A204.1 (cell line): ENCODE results near the gene TSPAN32.

ENCODE experiments used
- FAIRE-seq: peaks from 2 replicates; lab custom pipeline; 2012; peaks lifted over from hg19 to GRCh38; lab: Jason Lieb, UNC

TSPAN32 gene

DNA sequence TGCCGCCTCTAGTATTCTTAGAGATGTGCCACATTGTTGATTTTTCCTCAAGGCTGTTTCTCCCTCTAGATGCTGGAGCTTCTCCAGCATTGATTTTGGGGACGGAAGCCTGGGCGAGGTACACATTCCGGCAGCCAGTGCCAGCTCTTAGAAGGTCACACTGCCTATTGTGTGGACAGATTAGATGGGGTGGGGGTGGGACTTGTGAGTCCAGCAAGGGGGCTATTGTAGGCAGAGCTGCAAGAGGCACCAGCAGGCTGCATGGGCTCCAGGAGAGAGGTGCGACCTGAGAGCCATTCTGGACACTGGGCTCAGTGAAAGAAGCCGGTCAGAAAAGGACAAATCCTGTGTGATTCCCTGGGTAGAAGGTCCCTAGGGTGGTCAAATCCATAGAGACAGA, 12.5 kb upstream of the TSPAN32 start:
- no peak for FAIRE-seq

DNA sequence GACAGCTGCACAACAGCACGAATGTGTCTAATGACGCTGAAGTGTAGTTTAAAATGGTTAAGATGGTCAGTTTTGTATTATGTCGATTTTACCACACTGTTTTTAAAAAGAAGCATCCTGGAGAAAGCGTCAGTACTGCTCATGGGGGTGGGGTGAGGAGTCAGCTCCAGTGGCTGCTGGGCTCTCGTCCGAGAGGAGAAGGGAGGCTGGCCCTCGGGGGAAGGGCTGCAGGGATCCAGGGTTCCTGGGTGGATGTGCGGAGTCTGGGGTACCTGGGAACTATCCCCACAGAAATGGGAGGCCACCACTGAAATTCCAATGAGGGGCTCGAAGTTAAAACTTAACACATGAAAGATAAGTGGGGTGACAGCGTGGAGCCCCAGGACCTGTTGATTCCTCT, 12.0 kb upstream of the TSPAN32 start:
- FAIRE-seq: no peak

DNA sequence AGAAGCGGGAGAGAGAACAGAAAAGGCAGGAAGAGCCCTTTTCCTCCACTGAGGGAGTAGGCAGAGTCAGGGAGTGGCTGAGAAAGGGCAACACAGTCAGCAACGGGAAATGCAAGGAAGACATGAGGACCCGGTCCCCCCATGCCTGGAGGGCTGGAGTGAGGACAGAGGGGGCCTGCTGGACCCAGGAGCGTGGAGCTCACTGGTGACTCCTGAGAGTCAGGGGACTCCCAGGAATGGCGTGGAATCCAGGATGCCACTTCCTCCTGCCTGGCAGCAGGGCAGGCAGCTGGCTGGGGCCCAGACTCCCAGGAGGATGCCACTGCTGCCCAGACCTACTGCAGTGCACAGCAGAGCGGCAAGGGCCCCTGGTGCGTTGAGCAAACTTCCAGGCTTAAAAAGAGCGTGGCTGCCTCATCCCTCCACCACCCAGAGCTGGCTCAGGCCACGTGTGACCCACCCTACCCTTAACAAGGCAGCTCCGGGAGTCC, 11.4 kb upstream of the TSPAN32 start:
- FAIRE-seq: no peak

DNA sequence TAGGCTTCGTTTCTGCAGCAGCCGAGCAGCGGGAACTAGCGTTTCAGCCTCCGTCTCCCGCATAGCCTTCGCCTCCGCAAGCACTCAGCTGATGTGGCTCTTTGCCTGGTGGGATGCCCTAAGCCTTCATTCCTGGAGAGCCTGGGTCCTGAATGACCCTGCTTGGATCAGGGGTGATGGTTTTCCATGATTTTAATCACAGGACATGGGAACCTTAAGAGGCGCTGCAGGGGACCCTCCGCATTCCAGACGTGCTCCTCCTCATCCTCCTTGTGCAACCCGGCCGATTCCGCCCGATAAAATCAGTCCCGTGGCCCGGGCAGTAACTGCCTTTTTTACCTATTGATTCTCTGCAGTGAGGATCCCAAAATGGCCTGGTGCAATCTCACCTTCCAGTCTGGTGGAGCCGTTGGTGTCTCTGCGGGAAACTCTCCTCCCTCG, 8.3 kb upstream of the TSPAN32 start:
- no peak for FAIRE-seq

DNA sequence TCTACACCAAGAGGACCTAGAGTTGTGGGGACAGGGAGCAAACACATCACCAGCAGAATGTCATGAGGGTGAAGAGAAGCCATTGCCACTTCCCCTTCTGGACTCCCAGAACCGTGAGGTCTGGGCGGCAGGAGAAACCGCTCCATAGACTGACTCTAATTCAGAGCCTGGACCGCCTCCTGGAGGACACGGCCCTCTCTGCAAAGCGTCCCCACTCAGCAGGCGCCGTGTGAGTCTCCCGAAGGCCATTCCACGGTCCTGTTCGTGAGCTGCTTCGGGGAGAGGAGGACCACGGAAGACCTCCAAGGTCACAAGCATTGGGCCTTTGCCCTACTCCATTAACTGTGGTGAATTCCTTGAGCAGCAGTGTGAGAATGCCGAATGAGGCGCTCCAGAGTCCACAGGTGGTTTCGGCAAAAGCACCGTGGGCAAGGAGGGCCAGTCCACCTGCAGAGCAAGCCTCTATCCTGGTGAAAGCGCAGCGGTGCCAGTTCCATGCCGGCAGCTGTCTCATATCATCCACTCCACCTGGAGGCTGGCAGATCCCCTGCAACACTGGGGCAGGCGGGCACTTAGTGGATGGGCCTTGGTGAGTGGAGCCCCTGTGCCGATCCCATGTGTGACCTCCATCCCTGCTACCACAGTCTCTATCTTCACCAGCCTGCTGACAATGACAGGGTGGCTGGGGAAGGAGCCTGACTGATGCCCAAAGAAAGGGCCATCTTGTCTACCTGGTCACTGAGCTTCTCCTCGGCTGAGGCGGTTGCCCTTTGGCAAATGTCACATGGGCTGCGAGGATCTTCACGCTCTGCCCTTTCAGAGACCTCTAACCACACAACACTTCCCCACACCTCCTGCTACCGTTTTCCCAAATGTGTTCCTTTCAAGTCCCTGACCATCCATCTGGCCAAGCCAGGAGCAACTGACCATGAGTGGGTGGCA, 7.6 kb upstream of the TSPAN32 start:
- no peak for FAIRE-seq

DNA sequence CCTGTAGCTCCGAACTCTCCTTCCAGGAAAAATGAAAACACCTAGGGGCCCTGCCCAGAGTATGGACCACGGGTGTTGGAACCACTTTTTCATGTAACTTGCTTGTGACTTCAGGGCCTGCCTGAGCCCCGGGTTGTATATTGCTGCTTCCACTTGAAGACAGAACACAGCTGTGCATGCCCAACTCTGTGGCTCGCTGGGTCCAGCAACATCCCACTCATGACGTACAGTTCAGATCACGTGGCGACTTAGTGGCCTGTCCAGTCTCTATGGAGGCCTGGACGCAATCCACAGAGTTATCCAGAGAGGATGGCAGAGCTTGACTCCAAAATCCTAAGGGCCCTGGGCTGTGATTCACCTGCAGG, 6.9 kb upstream of the TSPAN32 start:
- no peak for FAIRE-seq

DNA sequence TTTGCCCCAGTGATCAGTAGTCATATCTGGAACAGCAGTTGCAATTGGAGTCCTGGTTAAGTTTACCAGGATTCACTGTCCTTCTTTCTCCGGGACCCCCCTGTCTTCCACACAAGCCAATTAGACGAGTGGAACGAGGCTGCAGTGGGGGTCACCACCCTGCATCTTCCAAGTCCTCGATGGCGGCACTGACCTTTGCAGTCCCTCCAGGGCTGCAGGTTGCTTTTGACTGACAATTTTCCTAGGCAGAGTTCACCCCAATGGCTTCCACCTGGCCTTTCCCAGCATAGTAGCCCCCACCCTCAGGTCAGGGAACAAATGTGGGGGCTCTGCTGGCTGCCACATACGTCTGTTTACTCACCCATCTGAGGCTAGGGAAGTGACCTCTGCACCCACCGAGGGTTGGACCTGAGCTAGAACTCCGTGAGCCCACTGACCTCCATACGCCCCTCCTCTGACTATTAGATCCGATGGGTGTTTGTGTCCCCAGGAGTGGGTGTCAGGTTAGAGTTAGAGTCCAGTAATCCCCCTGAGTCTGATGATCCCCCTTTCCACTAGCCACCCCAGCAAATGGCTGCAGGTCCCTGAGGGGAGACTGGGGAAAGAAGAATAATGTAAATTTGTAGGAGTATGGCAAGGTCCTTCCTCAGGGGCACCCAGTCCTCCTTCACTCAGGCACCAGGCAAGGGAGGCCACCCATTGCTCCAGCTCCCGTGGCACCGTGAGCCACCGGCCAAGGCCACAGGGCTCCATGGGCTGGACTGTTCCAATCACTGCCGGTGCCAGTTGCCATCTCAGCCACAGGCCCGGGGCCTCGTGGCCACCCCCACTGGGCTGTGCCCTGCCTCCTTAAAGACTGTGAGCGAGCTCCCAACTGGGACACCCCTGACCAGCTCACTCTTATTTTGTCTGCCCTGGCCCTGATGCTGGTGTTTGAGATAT, 5.6 kb upstream of the TSPAN32 start:
- no peak for FAIRE-seq

DNA sequence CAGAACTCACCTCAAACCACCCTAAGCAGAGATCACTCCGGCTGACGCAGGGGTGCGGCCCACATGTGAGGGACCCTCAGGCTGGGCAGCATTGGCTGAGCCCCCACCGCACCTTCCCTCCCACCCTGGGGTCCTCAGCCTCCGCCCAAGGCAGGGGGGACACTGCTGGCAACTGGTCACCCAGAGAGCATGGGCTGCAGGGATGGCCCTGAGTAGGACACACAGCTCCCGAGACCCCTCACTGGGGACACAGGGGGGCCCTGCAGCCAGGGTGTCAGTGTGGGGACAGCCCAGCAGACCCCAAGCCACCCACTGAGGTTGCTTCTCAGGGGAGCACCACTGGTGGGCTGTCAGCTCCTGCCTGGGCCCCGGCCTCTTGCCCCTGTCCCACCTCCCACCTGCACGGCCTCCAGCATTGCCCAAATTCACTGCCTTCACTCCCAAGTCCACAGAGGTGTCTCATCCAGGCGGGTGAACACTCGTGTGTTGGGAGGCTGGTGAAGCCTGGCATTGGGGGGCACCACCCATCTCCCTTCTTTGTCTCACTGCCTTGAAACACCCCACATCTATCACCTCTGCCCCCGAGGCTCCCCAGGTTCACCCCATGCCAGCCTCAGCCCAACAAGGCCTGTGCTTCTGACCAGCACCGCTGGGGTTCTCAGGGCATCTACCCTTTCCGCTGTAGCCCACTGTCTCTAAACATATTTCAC, 4.7 kb upstream of the TSPAN32 start:
- FAIRE-seq: no peak

DNA sequence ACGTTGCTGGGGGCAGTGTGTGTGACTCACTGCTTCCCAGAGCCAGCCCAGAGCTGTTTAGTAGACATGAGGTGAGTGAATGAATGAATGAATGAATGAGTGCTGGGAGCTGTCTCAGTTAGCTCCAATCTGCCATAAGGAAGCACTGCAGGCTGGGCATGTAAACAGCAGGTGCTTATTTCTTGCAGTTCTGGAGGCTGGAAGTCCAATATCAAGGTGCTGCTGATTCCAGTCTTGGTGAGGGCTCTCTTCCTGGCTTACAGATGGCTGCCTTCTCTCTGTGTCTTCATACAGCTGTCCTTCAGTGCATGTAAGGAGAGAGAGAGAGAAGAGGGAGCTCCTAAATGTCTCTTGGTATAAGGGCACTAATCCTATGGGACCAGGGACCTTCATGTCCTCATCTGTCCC, 4.2 kb upstream of the TSPAN32 start:
- no peak for FAIRE-seq

DNA sequence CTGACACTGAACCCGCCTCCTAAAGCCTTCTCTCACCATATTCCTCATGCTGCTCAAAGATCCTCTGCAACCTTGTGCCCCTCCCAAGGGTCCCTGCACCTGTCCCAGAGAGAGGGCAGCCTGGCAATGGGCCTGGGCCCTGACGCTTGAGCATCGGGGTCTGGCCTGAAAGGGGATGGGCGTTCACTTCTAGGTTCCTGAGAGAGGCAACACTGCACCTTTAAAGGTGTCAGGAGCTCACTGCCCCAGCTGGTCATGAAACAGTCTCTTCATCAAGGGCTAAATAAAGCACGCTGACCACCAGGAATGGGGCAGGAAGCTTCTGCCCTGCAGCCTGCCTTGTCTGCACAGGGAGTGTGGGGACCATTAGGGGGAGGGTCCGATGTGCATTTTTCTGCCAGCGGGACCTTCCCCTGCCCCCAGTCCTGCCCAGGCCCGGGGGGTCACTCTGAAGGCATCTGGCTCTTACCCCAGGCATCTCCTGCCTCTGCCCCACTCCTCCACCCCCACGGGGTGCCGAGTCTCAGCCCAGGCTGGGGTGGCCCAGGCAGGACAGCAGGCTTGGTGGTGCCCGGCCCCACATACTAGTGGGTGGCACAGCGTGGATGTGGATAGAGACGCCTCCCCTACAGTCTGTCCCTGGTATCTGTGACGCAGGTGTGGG, 3.5 kb upstream of the TSPAN32 start:
- no peak for FAIRE-seq

DNA sequence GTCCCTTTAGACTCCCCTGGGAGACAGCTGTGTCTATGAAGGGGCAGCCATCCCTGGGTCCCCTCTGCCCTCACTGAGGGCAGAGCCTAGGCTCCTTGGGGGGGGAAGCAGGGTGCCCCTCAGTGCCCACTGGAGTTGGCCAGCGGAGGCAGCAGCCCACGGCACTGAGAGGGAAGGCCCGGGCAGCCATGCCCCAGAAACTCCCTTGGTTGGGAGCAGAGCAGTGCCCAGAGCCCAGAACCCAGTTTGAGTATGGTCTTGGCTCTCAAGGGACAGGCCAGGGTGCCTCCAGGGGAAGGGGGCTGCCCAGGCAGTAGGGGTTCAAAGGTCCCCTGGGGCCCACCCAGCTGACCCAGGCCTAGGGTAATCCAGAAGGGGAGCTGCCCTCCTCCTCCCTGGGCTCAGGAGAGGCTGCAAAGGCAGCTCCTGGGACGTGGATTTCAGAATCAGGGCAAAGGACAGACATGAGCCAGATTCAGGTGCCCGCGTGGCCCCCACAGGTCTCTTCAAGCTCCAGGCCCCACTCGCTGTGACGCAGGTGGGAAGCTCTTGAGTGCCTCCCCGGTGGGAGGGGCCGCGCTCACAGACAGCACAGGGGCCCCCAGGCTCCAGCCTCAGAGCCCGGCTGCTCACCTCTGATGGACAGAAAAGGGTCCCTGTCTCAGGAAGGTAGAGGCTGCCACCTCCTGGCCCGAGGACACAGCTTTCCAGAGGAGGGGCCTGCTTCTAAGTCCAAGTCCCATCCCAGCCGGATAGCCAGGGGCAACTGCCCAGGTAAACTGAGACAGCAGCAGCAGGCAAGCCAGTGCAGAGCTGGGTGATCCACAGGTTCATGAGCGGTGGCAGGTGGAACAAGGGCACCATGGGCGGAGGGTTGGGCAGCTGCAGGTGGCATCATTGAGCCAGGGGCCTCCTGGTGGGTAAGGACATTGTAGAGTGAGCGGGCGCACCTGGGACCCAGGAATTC, 2.7 kb upstream of the TSPAN32 start:
- FAIRE-seq: no peak

DNA sequence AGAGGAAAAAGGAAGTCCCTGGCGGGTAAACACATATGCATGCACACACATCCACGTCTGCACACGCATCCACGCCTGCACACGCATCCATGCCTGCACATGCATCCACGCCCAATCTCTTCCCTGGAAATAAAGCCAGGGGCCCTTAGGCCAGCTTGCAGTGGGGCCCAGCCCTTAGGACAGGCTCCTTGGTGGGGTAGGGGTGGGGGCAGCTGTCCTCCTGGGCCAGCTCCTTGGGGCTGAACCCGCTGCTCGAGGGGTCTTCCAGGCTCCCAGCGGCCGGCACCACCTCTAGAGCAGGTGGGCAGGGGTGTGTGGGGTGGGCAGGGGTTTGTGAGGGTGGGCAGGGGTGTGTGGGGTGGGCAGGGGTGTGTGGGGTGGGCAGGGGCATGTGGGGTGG, 2.0 kb upstream of the TSPAN32 start:
- no peak for FAIRE-seq

DNA sequence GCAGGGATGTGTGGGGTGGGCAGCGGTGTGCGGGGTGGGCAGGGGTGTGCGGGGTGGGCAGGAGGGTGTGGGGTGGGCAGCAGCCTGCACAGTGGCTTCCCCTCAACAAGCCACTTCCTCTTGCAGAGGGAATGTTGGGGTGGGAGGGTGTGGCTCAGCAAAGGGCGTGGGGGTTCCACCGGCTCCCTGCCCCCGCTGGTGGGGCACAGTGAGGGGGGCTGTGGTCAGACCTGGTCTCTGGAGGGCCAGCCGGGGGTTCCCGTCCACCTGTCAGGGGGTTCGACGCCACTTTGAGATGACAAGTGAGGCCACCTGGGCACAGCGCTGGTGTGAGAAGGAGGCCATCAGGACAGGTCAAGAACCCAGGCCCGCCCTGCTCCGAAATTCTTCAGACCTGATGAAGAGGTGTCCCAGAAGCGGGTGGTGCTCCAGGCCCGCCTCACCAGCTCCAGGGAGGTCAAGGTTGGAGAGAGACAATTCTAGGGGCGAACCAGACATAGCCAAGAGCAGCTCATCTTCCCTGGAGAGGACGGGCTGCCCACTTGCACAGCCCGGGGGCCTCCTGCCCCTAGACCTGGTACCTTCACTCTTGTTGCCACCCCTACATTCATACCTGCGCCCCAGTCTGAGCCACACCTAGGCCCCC, 1.4 kb upstream of the TSPAN32 start:
- FAIRE-seq: no peak

DNA sequence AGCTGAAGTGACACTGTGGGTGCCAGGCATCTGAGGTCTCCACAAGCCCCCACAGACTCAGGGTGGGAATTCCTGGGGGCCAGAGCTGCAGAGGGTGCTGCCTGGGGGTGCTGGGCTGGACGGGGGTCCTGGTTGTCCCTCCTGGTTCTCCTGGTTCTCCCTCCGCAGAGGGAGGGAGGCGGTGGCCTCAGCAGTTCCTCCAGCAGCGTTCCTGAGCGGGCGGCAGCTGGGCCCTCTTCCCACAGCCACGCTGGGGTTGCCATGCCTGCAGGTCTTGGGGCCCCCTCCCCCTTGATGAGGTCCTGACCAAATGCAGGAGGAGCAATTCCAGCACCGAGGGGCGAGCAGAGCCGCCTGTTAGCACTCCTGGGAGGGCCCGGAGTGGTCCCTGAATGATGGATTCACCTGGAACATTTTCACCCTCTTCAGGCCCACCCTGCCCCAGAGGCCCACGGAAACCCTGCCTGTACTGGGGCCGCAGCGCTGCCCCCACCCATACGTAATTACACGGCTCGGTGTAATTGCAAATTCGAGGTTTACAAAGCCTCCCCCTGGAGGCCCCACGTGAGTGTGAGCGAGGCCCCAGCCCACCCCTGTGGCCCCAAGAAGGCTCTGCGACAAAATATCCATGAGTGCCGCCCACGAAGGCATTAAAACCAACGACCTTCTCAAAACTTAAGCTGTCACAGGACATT, 730 bp upstream of the TSPAN32 start:
- FAIRE-seq: no peak

DNA sequence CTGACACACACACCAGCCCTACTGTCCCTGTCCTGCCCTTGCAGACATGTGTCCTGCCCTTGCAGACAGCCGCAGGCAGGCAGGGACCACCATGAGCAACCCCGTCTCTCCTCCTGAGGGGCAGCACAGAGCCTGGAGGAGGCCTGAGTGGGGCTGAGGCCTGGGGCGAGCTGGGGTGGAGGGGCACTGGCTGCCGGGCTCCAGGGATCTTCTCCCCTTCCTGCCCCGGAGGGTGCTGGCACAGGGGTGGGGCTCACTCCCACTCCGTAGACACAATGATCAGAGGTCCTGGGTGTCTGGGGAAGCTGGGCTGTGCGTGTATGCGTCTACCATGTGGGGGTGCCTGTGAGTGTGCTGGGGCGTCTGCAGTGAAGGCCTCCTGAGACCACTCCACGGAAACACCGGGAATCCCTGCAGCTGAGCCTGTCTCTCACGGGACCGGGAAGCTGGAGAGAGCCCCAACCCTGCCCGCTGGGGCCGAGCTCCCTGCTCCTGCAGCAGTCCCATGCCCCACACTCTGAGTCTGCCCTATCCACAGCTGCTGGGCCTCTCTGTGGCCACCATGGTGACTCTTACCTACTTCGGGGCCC, 588 bp downstream of the TSPAN32 start:
- no peak for FAIRE-seq

DNA sequence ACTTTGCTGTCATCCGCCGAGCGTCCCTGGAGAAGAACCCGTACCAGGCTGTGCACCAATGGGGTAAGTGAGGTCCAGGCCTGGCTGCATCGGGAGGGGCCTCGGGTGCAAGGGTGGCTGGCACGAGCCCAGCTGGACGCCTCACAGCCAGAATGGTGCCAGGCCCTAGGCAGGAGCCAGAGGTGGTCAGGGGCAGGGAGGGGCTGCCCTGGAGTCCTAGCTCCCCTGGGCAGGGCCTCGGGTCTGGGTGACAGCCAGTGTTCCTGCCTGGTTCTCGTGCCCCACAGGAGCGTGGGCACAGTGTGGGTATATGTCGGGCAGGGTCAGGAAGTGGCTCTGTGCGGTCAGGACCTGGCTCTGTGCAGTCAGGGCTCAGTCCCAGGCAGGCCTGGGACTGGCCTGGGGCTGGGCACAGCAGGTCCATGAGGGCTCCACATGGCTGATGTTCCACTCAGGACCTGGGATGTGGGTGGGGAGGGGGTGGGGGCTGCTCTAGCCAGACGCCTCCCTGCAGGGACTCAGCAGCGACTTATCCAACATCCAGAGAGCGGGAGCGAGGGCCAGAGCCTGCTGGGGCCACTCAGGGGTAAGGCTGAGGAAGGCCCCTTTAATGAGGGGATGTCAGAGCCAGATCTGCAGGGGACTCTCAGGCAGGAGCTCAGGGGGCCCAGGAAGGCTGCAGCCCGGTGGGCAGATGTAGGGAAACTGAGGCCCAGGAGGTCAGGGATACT, 1.2 kb downstream of the TSPAN32 start:
- FAIRE-seq: no peak

DNA sequence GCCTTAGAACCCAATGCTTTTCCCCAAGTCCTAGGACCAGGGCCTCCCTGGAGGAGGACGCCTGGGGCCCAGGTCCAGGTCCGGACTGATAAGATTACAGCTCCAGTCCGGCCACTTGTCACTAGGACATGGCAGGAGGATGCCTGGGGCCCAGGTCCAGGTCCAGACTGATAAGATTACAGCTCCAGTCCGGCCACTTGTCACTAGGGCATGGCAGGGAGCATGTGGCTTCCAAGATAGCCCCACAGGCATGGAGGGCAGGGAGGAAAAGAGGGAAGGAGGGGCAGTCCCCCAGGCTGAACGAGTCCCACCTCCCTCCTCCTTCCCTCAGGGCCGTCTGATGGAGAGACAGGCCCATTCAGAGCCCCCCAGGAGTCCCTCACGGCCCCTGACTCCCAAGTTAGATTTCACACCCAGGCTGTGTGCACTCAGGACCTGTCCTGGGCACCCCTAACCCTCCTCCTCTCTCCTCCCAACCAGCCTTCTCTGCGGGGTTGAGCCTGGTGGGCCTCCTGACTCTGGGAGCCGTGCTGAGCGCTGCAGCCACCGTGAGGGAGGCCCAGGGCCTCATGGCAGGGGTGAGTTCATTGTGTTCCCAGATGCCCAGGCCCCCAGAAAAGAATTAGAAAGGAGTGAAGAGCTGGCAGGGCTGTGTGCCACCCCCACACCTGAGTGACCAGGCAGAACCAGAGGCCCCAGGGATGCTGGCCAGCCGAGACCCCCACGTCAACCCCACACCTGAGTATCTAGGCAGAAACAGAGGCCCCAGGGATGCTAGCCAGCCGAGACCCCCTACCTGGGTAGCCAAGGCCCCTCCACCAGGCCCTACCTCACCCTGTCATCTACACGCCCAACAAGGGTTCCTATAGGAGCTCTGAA, 2.1 kb downstream of the TSPAN32 start:
- FAIRE-seq: no peak
